Neural cell (in vitro differentiated cells): ENCODE results near the gene PLEKHF1. TPM values are rescaled to one million over a fixed set of nuclear protein-coding genes. Genes with fewer than 3 reads are reported as not detected.

Experiments used
- H2AFZ ChIP-seq: fragments of 200-600, 300-800 bp; sonication (generic), shearing (Covaris generic); 2 replicates; pipeline ENCODE4 v1.6.0; 2014; ENCODE audit warnings: low read depth, mild to moderate bottlenecking, antibody characterized with exemption, low read length, moderate library complexity
- H3F3A ChIP-seq: fragments of 200-600 bp; shearing (Covaris generic); 2 replicates; pipeline ENCODE4 v1.6.1; 2016; ENCODE audit warnings: mild to moderate bottlenecking, moderate library complexity, mixed read lengths, antibody characterized with exemption, low read length; ENCODE audit not compliant: insufficient read depth, poor library complexity, severe bottlenecking
- H3K27ac ChIP-seq: fragments of 200-600, 300-800 bp; sonication (generic), shearing (Covaris generic); 2 replicates; pipeline ENCODE4 v1.5.1; 2014; ENCODE audit warnings: mild to moderate bottlenecking, low read length, moderate library complexity
- H3K27me3 ChIP-seq: fragments of 300-800, 200-600 bp; sonication (generic), shearing (Covaris generic); 2 replicates; pipeline ENCODE4 v1.6.0; 2014; ENCODE audit warnings: mild to moderate bottlenecking, low read depth, low read length, moderate library complexity; ENCODE audit not compliant: insufficient read depth
- H3K36me3 ChIP-seq: fragments of 300-800, 200-600 bp; sonication (generic), shearing (Covaris generic); 2 replicates; pipeline ENCODE4 v1.5.1; 2014; ENCODE audit warnings: mild to moderate bottlenecking, antibody characterized with exemption, low read length, moderate library complexity; ENCODE audit not compliant: insufficient read depth
- H3K4me2 ChIP-seq: fragments of 300-800, 200-600 bp; sonication (generic), shearing (Covaris generic); 2 replicates; pipeline ENCODE4 v1.6.0; 2014; ENCODE audit warnings: mild to moderate bottlenecking, low read length
- H3K4me3 ChIP-seq: fragments of 300-800, 200-600 bp; sonication (generic), shearing (Covaris generic); 2 replicates; pipeline ENCODE4 v1.5.1; 2014; ENCODE audit warnings: mild to moderate bottlenecking, low read length, moderate library complexity
- H3K79me2 ChIP-seq: fragments of 200-600 bp; shearing (Covaris generic); replicated peaks from 2 replicates; pipeline ENCODE4 v1.6.0; 2014; ENCODE audit warnings: mild to moderate bottlenecking, low read length, moderate library complexity; ENCODE audit not compliant: insufficient read depth
- H3K9ac ChIP-seq: fragments of 300-800, 200-600 bp; sonication (generic), shearing (Covaris generic); 2 replicates; pipeline ENCODE4 v1.6.1; 2016; ENCODE audit warnings: mild to moderate bottlenecking, low read length, mixed read lengths
- H3K9me2 ChIP-seq: fragments of 200-600 bp; shearing (Covaris generic); 2 replicates; pipeline ENCODE4 v1.6.1; 2016; ENCODE audit warnings: mild to moderate bottlenecking, low read length, mixed read lengths; ENCODE audit not compliant: insufficient read depth
- H3K9me3 ChIP-seq: fragments of 200-600, 300-800 bp; sonication (generic), shearing (Covaris generic); 2 replicates; pipeline ENCODE4 v1.6.1; 2016; ENCODE audit warnings: mild to moderate bottlenecking, mixed run types, low read length, moderate library complexity, mixed read lengths
- H4K20me1 ChIP-seq: fragments of 200-600 bp; shearing (Covaris generic); 2 replicates; pipeline ENCODE4 v1.6.1; 2016; ENCODE audit warnings: mild to moderate bottlenecking, mixed run types; ENCODE audit not compliant: insufficient read depth
- CTCF ChIP-seq: fragments of 450-650 bp; IDR thresholded peaks from 2 replicates; pipeline ENCODE4 v1.5.1; 2014; ENCODE audit warnings: antibody characterized with exemption, mild to moderate bottlenecking, moderate library complexity; ENCODE audit not compliant: poor library complexity, severe bottlenecking
- EP300 ChIP-seq: fragments of 450-650 bp; conservative IDR thresholded peaks from 2 replicates; pipeline ENCODE4 v1.6.1; 2014; ENCODE audit warnings: antibody characterized with exemption, mild to moderate bottlenecking, moderate library complexity; ENCODE audit not compliant: poor library complexity, severe bottlenecking
- EZH2 ChIP-seq: fragments of 200-600, 300-800 bp; shearing (Covaris generic), sonication (generic); IDR thresholded peaks from 2 replicates; pipeline ENCODE4 v1.6.1; 2014; ENCODE audit warnings: antibody characterized with exemption, low read length, borderline replicate concordance, mild to moderate bottlenecking; ENCODE audit not compliant: insufficient read depth, poor library complexity, severe bottlenecking
- MXI1 ChIP-seq: fragments of 450-650 bp; conservative IDR thresholded peaks from 2 replicates; pipeline ENCODE4 v1.6.1; 2014; ENCODE audit warnings: antibody characterized with exemption, mild to moderate bottlenecking; ENCODE audit not compliant: poor library complexity, severe bottlenecking
- POLR2AphosphoS5 ChIP-seq: IDR thresholded peaks from 2 replicates; pipeline ENCODE4 v1.6.1; 2012
- RAD21 ChIP-seq: fragments of 450-650 bp; conservative IDR thresholded peaks from 2 replicates; pipeline ENCODE4 v1.6.1; 2014; ENCODE audit warnings: antibody characterized with exemption, mild to moderate bottlenecking, moderate library complexity
- REST ChIP-seq: IDR thresholded peaks from 2 replicates; pipeline ENCODE4 v1.6.1; 2012; ENCODE audit warnings: borderline replicate concordance
- SMC3 ChIP-seq: fragments of 450-650 bp; conservative IDR thresholded peaks from 2 replicates; pipeline ENCODE4 v1.6.1; 2014; ENCODE audit warnings: antibody characterized with exemption, mild to moderate bottlenecking, moderate library complexity; ENCODE audit not compliant: poor library complexity
- TAF1 ChIP-seq: IDR thresholded peaks from 2 replicates; pipeline ENCODE4 v1.6.1; 2012; ENCODE audit warnings: low read depth
- polyA plus RNA-seq: library from polyadenylated mRNA; depleted of rRNA; stranded (reverse); fragments of >200 nt; gene quantifications from 2 replicates; pipeline ENCODE4 v1.2.3, GENCODE V29; 2014

Gene PLEKHF1
- polyA plus RNA-seq, 1 donor from 2014 or later: not detected

- Histone ChIP-seq H3K4me2 (no peak overlapping the region), H4K20me1 (no peaks in the 10 kb centered on the region), H3K9ac (no peak overlapping the region), H3K27me3 (no peaks in the 10 kb centered on the region), H3K79me2 (no peaks in the 10 kb centered on the region), H2AFZ (no peak overlapping the region), H3K4me3 (no peak overlapping the region), H3K27ac (no peak overlapping the region), H3F3A (no peaks in the 10 kb centered on the region), H3K9me3 (no peaks in the 10 kb centered on the region), H3K9me2 (no peaks in the 10 kb centered on the region), H3K36me3 (no peaks in the 10 kb centered on the region)
- TF ChIP-seq SMC3 (no peak), POLR2AphosphoS5 (no peak), EZH2 (no peak), RAD21 (no peak), TAF1 (no peak), REST (no peak)
These were observed 17.1 kb downstream of the PLEKHF1 start for GRCh38 chr19:29682236-29682895.

- Histone ChIP-seq H3K9ac (no peak overlapping the region), H3K9me2 (no peaks in the 10 kb centered on the region), H3K9me3 (no peaks in the 10 kb centered on the region), H2AFZ (no peak overlapping the region), H4K20me1 (no peaks in the 10 kb centered on the region), H3K27me3 (no peaks in the 10 kb centered on the region), H3K4me3 (no peak overlapping the region), H3K4me2 (no peak overlapping the region), H3K79me2 (no peaks in the 10 kb centered on the region), H3F3A (no peaks in the 10 kb centered on the region), H3K27ac (no peak overlapping the region), H3K36me3 (no peaks in the 10 kb centered on the region)
- TF ChIP-seq EZH2 (no peak), RAD21 (no peak), SMC3 (no peak), REST (no peak), CTCF (no peak), TAF1 (no peak), MXI1 (no peak), POLR2AphosphoS5 (no peak), EP300 (no peak)
These were observed 17.7 kb downstream of the PLEKHF1 start for GRCh38 chr19:29683009-29683408.
